Midbrain (tissue), 1 donor: Measurements from ENCODE around the gene MORN1.

Source experiments
- DNase-seq: peaks from one replicate; lab custom pipeline; 2025; lab: John Stamatoyannopoulos, UW

Gene MORN1

GRCh38 chr1:2385606-2386280 is 5.6 kb downstream of the MORN1 start:
- DNase-seq: no peak

DNA sequence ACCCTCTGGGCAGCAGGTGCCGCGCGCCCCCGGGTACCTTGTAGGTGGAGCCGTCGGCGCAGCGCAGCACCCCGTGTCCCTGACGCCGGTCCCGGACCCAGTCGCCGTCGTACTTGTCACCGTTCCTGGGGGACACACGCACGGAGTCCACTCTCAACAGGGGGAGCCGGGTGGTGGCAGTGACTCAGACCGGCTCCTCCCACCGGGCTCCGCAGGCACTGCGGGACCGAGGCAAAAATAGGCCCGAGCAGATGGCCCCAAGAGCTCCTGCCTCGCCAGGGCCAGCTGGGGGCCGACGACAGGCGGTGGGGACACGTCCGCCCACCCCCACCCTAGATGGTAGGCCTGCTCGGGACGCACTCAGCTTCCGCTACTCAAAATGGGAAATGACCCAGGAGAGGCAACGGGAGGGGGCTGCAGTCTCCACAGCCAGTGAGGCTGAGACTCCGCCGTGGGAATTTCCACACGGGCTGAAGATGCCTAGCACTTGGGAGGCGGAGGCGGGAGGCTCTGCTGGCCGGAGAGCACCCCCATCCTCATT is 6.3 kb downstream of the MORN1 start:
- no peak for DNase-seq

GRCh38 chr1:2384130-2384860 is 7.1 kb downstream of the MORN1 start:
- no peak for DNase-seq

DNA sequence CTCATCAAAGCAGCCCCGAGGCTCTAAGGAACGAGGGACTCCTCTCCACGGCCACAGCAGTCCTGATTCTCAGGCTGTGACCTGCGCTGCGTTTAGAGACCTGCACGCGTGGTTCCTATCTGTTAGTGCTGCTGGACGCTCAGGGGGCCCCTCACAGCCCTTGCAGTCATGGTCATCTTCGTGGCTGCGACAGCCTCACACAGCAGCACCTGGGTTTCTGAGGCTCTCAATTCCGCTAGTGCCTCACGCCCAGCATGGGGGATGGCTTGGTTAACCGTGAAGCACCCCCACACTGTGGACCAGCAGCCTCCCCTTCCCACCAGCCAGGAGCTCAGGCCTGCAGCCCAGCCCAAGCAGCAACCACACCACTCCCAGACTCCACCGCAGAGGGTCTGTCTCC is 7.8 kb downstream of the MORN1 start:
- no peak for DNase-seq

- DNase-seq: no peak
Observed at GRCh38 chr1:2382621-2383361, 8.6 kb downstream of the MORN1 start.

- DNase-seq: peak; percentile 73
Observed at GRCh38 chr1:2381741-2382620, 9.4 kb downstream of the MORN1 start.

GRCh38 chr1:2380816-2381591 is 10.3 kb downstream of the MORN1 start:
- DNase-seq: no peak

DNA sequence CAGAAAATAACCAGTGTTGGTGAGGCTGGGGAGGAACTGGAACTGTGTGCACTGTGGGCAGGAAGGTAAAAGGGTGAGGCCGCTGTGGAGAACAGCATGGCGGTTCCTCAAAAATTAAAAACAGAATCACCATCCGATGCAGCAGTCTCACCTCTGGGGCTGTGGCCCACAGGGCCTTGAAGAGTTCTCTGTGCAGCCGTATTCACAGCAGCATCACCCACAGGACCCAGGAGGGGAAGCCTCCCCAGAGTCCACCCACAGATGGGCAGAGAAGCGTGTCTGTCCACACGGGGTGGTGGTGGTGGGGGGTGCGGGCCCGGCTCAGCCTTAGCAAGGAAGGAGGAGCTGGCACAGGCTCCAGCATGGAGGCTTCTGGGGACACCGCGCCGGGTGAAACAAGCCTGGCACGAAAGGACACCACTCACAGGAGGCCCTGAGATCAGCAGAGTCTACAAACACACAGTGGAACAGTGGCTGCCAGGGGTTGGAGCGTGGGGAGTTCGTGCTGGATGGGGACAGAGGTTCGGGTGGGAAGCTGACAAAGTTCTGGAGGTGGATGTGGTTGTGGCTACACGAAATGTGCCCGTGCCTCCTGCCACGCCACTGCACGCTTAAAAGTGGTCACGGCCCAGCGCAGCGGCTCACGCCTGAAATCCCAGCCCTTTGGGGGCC is 11.5 kb downstream of the MORN1 start:
- no peak for DNase-seq

DNA sequence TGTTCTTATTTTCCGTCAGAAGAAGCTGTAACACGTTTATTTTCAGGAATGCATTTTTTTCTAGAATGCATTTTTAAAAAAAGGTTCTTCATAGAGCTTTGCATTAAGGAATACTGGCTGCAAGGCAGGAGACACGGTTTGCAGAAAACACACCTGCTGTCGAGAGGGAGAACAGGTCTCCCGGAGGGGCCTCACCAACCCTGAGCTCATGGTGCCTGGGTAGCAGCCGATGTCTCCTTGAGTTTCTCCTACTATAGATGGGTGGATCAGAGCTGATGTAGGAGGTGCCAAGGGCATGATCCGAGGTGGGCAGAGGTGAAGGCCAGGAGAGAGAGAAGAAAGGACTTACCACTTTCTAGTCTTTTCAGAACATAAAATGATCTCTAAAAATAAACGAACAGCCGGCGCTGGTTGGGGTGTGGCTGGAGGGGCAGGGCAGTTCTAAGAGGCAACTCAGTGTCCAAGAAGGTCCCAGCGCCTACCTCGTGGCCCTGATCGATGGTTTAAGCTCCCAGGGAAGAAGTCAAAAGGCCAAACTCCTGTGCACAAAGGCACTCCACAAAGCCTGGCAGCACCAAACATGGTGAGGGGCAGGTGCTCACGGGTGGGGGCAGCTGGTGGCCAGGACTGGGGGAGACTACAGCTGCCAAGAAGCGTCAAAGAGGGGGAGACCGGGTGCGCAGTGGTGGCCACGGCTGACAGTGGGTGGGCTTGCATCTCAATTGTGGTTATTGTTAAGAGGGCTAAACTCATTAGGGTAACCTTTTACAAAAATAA is 12.2 kb downstream of the MORN1 start:
- DNase-seq: no peak

- DNase-seq: no peak
Observed at GRCh38 chr1:2378441-2378851, 12.9 kb downstream of the MORN1 start.

- DNase-seq: no peak
Observed at GRCh38 chr1:2377751-2378440, 13.5 kb downstream of the MORN1 start.

GRCh38 chr1:2376931-2377672 is 14.3 kb downstream of the MORN1 start:
- no peak for DNase-seq

DNA sequence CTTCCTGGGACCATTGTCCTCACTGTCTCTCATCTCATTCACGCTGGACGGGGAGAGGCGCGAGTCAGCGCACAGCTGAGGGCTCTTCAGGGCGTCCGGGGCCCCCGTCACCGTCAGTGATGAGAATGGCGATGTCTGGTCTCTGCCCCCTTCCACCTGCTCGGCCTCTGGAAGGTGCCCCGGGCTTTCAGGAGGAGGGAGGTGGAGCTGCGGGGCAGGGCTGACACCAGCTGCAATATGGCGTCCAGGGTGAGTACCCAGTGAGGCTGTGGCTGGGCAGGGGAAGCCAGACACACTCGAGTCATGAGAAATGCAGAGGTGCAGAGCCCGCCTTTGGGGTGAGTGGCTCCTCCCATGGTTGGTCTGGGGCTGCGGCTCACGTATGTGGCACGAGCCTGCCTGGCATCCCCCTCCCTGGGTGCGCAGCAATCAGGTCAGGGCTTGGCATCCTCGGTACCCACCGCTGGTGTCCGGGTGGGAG is 15.1 kb downstream of the MORN1 start:
- DNase-seq: no peak

GRCh38 chr1:2375923-2376260 is 15.5 kb downstream of the MORN1 start:
- no peak for DNase-seq

GRCh38 chr1:2375246-2375922 is 16.0 kb downstream of the MORN1 start:
- DNase-seq: no peak

DNA sequence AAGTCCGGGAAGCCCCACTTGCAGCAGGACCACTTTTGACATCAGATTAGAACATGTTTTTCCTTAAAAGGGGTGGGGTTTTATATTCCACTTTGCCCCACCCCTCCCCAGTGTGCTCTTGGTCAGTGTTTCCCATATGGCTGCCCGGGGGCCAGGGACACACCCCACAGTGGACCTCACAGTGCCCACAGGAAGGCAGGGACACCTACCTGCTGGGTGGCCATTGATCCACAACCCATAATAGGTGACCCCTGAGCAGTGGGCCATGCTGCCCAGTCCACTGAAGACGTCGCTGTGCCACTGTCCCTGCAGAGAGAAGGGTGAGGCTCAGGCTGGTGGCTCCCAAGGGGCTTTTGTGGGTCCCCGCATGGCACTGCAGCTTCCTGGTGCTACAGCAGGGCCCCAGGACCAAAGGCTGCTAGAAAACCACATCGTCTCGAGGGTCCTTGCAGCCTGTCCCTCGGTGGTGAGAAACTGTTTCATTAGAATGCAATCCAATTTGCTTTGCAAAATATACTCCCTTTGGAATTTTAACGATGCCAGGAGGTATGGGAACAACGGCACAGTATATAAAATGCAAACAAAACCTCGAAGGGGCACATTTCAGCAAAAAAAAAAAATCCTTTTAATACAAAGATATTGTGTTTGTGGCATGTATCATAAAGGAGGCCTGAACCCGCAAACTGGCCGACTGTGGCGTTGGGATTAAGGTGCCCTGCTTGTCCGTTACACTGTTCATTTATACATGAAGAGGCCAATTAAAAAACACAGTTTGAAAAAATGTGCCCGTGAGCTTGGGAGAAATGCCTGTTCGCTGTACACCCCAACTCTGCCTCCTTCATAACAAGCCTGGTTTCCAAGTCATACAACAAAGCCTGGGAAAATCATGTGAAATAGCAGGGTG is 16.9 kb downstream of the MORN1 start:
- DNase-seq: no peak
